KMS-11 (cell line): Measurements from ENCODE around the gene STEAP3.

ENCODE experiments used
- H2AFZ ChIP-seq: fragments of 200-600 bp; sonication (generic); 2 replicates; pipeline ENCODE4 v1.6.1; 2016; ENCODE audit warnings: antibody characterized with exemption, mixed run types, low read depth
- H3K27ac ChIP-seq: fragments of 200-600 bp; sonication (generic); 2 replicates; pipeline ENCODE4 v1.6.1; 2016; ENCODE audit warnings: mild to moderate bottlenecking, mixed run types
- H3K27me3 ChIP-seq: fragments of 200-600 bp; sonication (generic); 2 replicates; pipeline ENCODE4 v1.6.1; 2017; ENCODE audit warnings: mild to moderate bottlenecking, low read depth, mixed run types, moderate library complexity; ENCODE audit not compliant: insufficient read depth
- H3K36me3 ChIP-seq: fragments of 200-600 bp; sonication (generic); 2 replicates; pipeline ENCODE4 v1.6.1; 2017; ENCODE audit warnings: mild to moderate bottlenecking, mixed run types; ENCODE audit not compliant: insufficient read depth
- H3K4me1 ChIP-seq: fragments of 200-600 bp; sonication (generic); 2 replicates; pipeline ENCODE4 v1.6.1; 2016; ENCODE audit warnings: mild to moderate bottlenecking, low read depth, mixed run types; ENCODE audit not compliant: poor library complexity, severe bottlenecking
- H3K4me2 ChIP-seq: fragments of 200-600 bp; sonication (generic); 2 replicates; pipeline ENCODE4 v1.7.0; 2016; ENCODE audit warnings: mild to moderate bottlenecking, mixed run types
- H3K4me3 ChIP-seq: fragments of 200-600 bp; sonication (generic); IDR thresholded peaks from 2 replicates; pipeline ENCODE4 v1.6.1; 2017; ENCODE audit warnings: low read depth, low read length, mixed read lengths; ENCODE audit not compliant: insufficient read depth
- H3K79me2 ChIP-seq: fragments of 200-600 bp; sonication (generic); 2 replicates; pipeline ENCODE4 v1.6.1; 2016; ENCODE audit warnings: low read depth, mixed run types; ENCODE audit not compliant: insufficient read depth
- H3K9ac ChIP-seq: fragments of 200-600 bp; sonication (generic); 2 replicates; pipeline ENCODE4 v1.6.1; 2016; ENCODE audit warnings: mild to moderate bottlenecking, mixed run types
- H4K20me1 ChIP-seq: fragments of 200-600 bp; sonication (generic); 2 replicates; pipeline ENCODE4 v1.6.1; 2016; ENCODE audit warnings: mild to moderate bottlenecking, mixed run types; ENCODE audit not compliant: insufficient read depth
- CTCF ChIP-seq: fragments of 200-600 bp; sonication (generic); conservative IDR thresholded peaks from 2 replicates; pipeline ENCODE4 v1.6.1; 2017; ENCODE audit warnings: low read depth, mild to moderate bottlenecking, antibody characterized with exemption, low read length, moderate library complexity, mixed read lengths

The STEAP3 gene

GRCh38 chr2:119291588-119292167 is 68.0 kb downstream of the STEAP3 start:
- Histone ChIP-seq H2AFZ (no peak overlapping the region), H3K27ac (no peak overlapping the region), H3K4me1 (no peaks in the 10 kb centered on the region), H3K79me2 (no peaks in the 10 kb centered on the region), H3K9ac (no peak overlapping the region), H3K36me3 (no peaks in the 10 kb centered on the region), H4K20me1 (no peaks in the 10 kb centered on the region), H3K4me3 (no peak overlapping the region), H3K27me3 (no peaks in the 10 kb centered on the region), H3K4me2 (no peak overlapping the region)
- no peak for TF ChIP-seq CTCF

GRCh38 chr2:119292226-119292625 is 68.6 kb downstream of the STEAP3 start:
- no peaks in the 10 kb centered on the region for H4K20me1 ChIP-seq
- H3K4me1 ChIP-seq = no peaks in the 10 kb centered on the region
- no peak overlapping the region for H3K27ac ChIP-seq
- TF ChIP-seq CTCF = no peak
- no peak overlapping the region for H3K9ac ChIP-seq
- H3K27me3 ChIP-seq = no peaks in the 10 kb centered on the region
- no peak overlapping the region for H3K4me2 ChIP-seq
- no peaks in the 10 kb centered on the region for H3K36me3 ChIP-seq
- H3K79me2 ChIP-seq = no peaks in the 10 kb centered on the region
- no peak overlapping the region for H3K4me3 ChIP-seq
- no peak overlapping the region for H2AFZ ChIP-seq

GRCh38 chr2:119293254-119293653 is 69.6 kb downstream of the STEAP3 start:
- Histone ChIP-seq H3K9ac (no peak overlapping the region), H3K27ac (no peak overlapping the region), H3K27me3 (no peaks in the 10 kb centered on the region), H3K4me2 (no peak overlapping the region), H4K20me1 (no peaks in the 10 kb centered on the region), H2AFZ (no peak overlapping the region), H3K4me3 (no peak overlapping the region), H3K4me1 (no peaks in the 10 kb centered on the region), H3K36me3 (no peaks in the 10 kb centered on the region), H3K79me2 (no peaks in the 10 kb centered on the region)
- no peak for TF ChIP-seq CTCF

GRCh38 chr2:119293900-119294299 is 70.3 kb downstream of the STEAP3 start:
- H3K4me2 ChIP-seq = no peak overlapping the region
- H2AFZ ChIP-seq = no peak overlapping the region
- no peak overlapping the region for H3K9ac ChIP-seq
- H3K79me2 ChIP-seq = no peaks in the 10 kb centered on the region
- no peak overlapping the region for H3K4me3 ChIP-seq
- H3K27ac ChIP-seq = no peak overlapping the region
- no peaks in the 10 kb centered on the region for H3K27me3 ChIP-seq
- no peaks in the 10 kb centered on the region for H3K4me1 ChIP-seq
- no peaks in the 10 kb centered on the region for H4K20me1 ChIP-seq
- TF ChIP-seq CTCF = no peak
- no peaks in the 10 kb centered on the region for H3K36me3 ChIP-seq
